Stimulated activated naive CD8-positive, alpha-beta T cell treated with anti-CD3 and anti-CD28 coated beads, Interleukin-15, amount 100 ng/mL, for 72 hours (primary cell): ENCODE measurements around the gene CDHR2.
A peak's percentile ranks its signal among the peaks of the same experiment; 100 is the strongest.
"Not testable (repeated sequence)": the region's sequence is repeated elsewhere in the genome, so short reads cannot be mapped to it uniquely, and the experiment has no call there.

Experiments used
- ATAC-seq: fragments of 150-1000 bp; cut with Tn5 transposase; 2 replicates; pipeline ENCODE4 v1.10.0; 2021; ENCODE audit warnings: mild to moderate bottlenecking, moderate library complexity
- DNase-seq, 2 donors: peaks; one replicate each; pipeline ENCODE4 v3.0.0; 2021 to 2022
- H3K27ac Mint-ChIP-seq, 2 donors: one replicate each; pipeline ENCODE4 v1.8.0; 2022; ENCODE audit warnings: mild to moderate bottlenecking in 2 of 2, mixed read lengths in 2 of 2, moderate library complexity in 2 of 2
- H3K27me3 Mint-ChIP-seq: one replicate; pipeline ENCODE4 v1.8.0; 2022; ENCODE audit warnings: mixed read lengths
- H3K4me1 Mint-ChIP-seq: one replicate; pipeline ENCODE4 v1.8.0; 2022; ENCODE audit warnings: mild to moderate bottlenecking, mixed read lengths
- H3K4me3 Mint-ChIP-seq, 2 donors: one replicate each; pipeline ENCODE4 v1.8.0; 2022; ENCODE audit warnings: mild to moderate bottlenecking in 2 of 2, mixed read lengths in 2 of 2, moderate library complexity in 1 of 2
- H3K9me3 Mint-ChIP-seq, 2 donors: one replicate each; pipeline ENCODE4 v1.8.0; 2022; ENCODE audit warnings: mixed read lengths in 2 of 2

CDHR2 gene

DNA sequence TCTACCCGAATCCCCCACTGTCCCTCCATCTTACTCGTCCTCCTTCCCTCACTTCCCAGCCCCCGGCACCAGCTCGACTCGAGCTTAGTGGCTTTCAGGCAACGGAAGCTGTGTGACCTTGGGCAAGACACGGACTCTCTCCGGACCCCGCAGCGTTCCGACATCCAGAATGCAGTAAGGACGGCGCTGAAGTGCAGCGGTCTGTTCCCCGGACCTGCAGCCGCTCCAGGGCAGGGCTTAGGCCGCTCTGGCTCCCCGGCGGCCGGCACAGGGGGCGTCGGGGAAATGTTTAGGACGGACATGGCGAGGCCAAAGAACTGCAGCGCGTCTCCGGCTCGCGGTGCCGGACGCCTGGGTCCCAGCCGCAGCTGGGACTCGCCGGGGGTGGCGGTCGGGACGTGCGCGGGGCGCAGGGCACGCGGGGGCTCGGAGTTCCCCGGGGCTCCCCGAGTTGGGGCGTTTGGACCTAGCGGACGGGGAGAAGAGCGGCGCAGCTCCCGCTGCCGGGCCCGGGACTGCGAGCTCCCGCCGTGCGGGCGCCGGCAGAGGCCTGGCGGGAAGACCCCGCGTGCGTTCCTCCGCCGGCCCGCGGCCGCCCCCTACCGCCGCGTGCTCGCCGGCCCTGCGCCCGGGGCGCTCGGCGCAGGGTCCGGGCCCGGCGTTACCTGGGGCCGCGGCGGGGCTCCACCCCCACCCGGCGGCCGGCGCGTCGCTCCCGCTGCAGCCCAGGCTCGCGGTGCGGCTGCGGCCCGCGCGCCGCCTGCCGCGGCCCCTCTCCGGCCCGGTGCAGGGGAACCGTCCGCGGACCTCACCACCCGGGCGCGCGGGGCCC, 6.3 kb upstream of the CDHR2 start:
- Mint-ChIP-seq H3K9me3 (no peaks in the 10 kb centered on the region), H3K27me3 (no peaks in the 10 kb centered on the region), H3K27ac (peak overlapping the region; percentile 81 to 93), H3K4me1 (peaks cover 84% of the 10 kb centered on the region), H3K4me3 (peak overlapping the region; percentile 90 to 96)
- peak; percentile 57 for ATAC-seq
- DNase-seq: peak; percentile 58 to 64

DNA sequence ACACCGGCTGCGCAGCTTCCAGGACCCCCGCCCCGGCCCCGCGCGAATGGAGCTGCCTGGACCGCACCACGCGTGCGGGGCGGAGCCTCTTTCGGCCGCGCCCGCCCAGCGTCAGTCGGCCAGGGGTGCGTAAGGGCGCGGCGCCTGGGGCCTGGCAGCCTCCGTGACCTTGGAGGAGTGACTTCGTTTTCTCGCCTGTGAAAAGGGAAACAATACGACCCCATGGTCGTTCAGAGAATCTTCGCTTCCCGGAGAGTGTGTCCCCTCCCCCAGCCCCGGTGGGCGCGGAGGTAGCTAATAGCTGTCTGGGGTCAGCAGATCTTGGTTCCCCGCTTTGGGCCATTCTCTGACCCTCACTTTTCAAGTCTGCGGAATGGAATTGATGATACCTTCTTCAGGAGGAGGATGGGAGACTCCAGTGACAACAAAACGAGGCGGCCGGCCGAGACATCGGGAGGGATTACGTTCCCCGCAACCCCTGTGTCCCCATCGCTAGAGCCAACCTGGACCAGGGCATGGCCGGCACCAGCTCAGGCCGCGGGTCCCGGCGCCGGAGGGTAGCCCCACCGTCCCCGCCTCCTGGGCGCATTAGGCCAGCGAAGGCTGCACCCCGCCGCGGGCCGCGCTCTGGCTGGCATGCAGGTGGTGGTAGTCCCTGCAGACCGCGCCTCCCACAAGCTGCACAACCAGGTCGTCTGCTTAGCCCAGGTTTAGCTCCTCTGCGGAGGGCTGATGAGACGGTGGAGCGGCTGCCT, 5.5 kb upstream of the CDHR2 start:
- Mint-ChIP-seq H3K27me3 (no peaks in the 10 kb centered on the region), H3K4me1 (peaks cover 82% of the 10 kb centered on the region), H3K27ac (peak overlapping the region; percentile 80 to 93), H3K9me3 (no peaks in the 10 kb centered on the region), H3K4me3 (peak overlapping the region; percentile 90 to 96)
- DNase-seq (peak; percentile 83 to 84), ATAC-seq (peak; percentile 79)

DNA sequence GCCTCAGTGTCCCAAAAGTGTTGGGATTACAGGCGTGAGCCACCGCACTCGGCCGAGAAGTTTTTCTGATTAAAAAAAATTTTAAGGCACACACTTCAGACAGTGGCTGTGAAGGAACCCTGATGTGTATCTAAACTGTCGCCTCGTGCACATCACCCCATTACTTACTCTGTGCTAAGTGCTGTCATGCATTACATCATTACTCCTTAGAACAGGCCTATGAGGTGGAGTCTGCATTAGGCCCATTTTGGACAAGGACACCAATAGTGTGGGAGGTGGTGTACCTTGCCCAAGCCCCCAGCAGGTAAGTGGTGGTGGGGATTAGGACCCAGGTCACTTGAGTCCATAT, 3.8 kb upstream of the CDHR2 start:
- no peak for DNase-seq
- Mint-ChIP-seq H3K27ac (no peak overlapping the region), H3K4me1 (peaks cover 76% of the 10 kb centered on the region), H3K9me3 (no peaks in the 10 kb centered on the region), H3K4me3 (no peak overlapping the region), H3K27me3 (no peaks in the 10 kb centered on the region)
- ATAC-seq: no peak

DNA sequence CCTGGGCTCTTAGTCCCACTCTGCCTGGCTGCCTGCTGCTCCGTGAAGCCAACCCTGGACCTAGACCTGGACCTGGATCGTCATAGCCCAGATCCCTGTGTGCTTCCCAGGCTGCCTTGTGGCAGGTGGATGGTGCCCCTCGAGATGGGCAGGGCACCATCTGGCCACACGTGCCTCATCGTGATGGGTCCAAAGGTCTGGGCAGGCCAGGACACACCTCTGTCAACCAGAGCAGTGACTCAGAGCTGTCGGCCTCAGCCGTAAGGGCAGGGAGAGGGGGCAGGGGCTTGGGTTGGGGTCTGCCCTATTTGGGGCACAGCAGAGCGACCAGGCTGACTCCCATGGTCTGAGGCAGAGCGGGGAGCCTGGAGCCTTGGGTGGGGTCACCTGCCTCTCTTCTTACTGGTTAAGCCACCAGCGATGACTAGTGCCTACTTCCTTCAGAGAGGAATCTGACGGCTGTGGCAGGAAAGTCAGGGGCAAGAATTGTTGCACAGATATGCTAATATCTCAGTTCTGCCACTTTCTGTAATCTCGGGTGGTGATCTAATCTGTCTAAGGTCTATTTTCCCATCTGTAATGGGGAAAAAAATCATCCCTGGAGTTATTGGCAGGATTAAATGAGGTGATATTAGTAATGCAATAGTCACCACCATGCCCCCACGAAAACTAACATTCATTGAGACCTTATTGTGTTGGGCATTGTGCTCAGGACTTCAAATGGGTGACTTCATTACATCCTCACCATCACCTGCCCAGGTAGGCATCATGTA, 3.2 kb upstream of the CDHR2 start:
- no peak for ATAC-seq
- DNase-seq: no peak
- Mint-ChIP-seq H3K4me1 (peaks cover 76% of the 10 kb centered on the region), H3K4me3 (no peak overlapping the region), H3K27me3 (no peaks in the 10 kb centered on the region), H3K27ac (no peak overlapping the region), H3K9me3 (no peaks in the 10 kb centered on the region)

DNA sequence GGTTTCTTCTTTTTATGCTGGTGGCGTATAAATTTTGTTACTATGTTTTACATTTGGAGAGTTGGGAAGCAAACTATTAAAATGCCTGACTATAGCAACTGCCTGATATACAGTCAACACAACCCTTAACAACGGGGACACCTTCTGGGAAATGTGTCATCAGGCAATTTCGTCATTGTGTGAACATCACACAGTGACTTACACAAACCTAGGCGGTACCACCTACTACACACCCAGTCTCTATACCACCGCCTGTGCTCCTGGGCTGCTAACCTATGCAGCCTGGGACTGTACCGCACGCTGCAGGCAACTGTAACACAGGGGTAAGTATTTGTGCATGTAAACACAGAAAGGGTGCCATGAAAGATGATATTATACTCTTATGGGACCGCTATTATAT, 1.3 kb upstream of the CDHR2 start:
- DNase-seq (no peak), ATAC-seq (no peak)
- Mint-ChIP-seq H3K4me3 (no peak overlapping the region), H3K9me3 (no peaks in the 10 kb centered on the region), H3K27ac (peak overlapping the region in 1 of 2 donors; percentile 9), H3K4me1 (peaks cover 71% of the 10 kb centered on the region), H3K27me3 (no peaks in the 10 kb centered on the region)

DNA sequence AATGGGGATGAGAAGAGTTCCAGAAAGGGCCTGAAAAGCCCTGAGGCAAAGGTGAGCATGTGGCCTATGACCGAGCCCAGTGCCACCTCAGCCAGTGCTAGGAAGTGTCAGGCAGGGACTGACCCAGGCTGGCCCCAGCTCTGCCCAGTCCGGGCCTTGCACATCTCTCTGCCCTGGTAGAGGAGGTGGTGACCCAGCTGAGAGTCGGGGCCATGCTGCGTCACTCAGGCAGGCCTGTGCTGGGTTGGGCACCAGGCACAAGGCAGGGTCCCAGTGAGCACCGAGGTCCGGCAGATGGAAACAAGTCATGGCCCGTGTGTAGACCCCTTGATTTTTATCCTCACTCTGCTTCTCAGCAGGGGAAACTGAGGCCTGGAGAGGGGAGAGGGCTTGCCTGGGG, 729 bp downstream of the CDHR2 start:
- Mint-ChIP-seq H3K27me3 (no peaks in the 10 kb centered on the region), H3K4me1 (peaks cover 78% of the 10 kb centered on the region), H3K9me3 (no peaks in the 10 kb centered on the region), H3K27ac (no peak overlapping the region), H3K4me3 (peak overlapping the region in 1 of 2 donors; percentile 76)
- DNase-seq (no peak), ATAC-seq (no peak)

DNA sequence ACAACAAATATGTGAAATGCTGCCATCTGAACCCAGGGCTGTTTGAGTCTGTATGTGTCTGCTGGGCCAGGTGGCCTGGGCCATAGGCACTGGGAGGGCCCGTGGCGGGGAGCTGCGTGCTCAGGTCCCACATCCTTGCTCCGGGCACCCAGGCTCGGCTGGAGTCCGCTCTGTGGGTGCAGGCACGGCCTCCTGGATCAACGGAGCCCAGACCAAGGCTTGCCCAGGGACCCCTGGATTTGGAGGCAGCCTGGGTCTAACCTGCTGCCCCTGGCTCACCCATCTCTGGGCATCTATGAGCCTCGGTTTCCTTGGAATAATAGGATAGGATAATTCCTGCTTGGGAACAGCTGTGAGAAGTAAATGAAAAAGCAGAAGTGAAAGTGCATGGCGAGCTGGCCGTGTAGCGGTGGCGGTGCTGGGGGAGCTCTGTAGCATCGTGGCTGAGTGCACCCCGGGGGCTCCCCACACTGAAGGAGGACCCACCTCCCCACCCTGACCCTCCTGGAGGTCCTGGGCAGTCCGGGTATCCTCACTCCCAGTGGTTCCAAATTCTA, 1.2 kb downstream of the CDHR2 start:
- ATAC-seq (peak; percentile 38), DNase-seq (no peak)
- no peaks in the 10 kb centered on the region for H3K27me3 Mint-ChIP-seq
- H3K4me3 Mint-ChIP-seq: peak overlapping the region; percentile 60 to 76
- peak overlapping the region; percentile 69 to 89 for H3K27ac Mint-ChIP-seq
- H3K9me3 Mint-ChIP-seq: no peaks in the 10 kb centered on the region
- peaks cover 79% of the 10 kb centered on the region for H3K4me1 Mint-ChIP-seq

DNA sequence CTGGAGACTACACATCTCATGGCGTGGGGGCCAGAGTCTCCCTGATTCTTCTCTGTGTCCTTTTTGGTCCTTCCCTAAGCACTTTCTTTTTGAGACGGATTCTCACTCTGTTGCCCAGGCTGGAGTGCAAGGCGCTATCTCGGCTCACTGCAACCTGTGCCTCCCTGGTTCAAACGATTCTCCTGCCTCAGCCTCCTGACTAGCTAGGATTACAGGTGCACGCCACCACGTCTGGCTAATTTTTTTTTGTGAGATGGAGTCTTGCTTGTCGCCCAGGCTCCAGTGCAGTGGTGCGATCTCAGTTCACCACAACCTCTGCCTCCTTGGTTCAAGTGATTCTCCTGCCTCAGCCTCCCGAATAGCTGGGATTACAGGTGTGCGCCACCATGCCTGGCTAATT, 1.8 kb downstream of the CDHR2 start:
- Mint-ChIP-seq H3K4me3 (peak overlapping the region; percentile 60 to 76), H3K4me1 (peaks cover 79% of the 10 kb centered on the region), H3K27ac (peak overlapping the region; percentile 69 to 74)
- DNase-seq, H3K27me3 Mint-ChIP-seq, ATAC-seq, H3K9me3 Mint-ChIP-seq: not testable (repeated sequence)

DNA sequence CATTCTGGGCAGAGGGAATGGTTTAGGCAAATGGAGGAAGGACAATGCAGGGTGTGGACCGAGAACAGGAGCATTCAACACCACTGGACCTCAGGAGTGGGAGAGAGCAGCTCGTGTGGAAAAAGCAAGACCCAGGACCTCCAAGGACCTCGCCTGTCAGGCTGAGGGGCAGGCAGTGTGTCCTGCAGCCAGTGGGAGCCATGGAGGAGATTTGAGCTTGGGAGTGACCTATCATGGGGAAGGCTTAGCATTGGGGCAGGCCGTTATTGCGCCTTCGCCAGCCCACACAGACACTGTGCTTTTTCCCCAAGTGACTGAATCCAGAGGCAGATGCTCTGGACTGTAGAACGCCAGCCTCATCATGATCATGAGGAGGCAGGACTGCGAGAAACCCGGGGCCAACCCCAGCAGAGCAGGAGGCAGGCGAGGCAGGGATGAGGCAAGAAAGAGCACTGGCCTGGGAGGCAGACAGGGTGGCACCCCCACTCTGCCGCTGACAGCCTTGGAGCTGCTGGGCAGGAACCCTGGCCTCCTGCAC, 3.3 kb downstream of the CDHR2 start:
- ATAC-seq (no peak), DNase-seq (no peak)
- Mint-ChIP-seq H3K9me3 (no peaks in the 10 kb centered on the region), H3K4me1 (peaks cover 84% of the 10 kb centered on the region), H3K27me3 (no peaks in the 10 kb centered on the region), H3K27ac (no peak overlapping the region), H3K4me3 (no peak overlapping the region)

DNA sequence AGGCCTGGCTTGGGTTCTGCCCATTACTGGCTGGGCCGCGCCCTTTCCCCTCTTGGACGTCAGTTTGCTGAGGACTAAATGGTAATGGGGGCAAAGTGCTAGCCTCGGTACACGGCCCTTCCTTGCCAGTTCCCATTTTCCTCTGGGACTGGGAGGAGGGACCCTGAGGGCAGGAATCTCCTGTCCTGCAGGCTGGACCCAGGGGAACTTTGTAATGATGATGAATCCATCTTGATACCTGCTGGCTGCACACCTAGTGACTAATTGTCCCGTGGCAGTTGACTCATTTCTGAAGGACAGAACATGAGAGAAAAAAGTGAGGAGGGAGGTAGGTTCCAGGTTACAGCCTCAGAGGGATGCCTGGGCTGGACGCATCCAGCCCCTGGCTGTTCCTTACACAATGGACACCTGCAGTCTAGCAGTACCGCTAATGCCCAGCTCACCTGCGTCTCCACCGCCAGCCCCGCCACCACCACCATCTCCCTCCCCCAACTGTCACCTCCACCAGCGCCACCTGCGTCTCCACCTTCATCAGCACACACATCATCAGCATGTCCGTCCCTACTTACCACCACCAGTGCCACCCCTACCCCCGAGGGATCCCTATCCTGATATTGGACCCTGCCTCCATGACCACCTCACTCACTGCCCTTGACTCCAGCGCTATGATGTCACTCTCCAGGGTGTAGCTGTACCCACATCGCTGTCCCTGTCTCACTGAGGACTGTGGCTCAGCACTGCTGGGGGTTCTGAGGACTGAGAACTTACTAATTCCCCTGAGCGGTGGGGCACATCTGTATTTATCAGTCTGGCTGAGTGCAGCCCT, 4.3 kb downstream of the CDHR2 start:
- Mint-ChIP-seq H3K27ac (peak overlapping the region in 1 of 2 donors; percentile 51), H3K4me3 (no peak overlapping the region), H3K4me1 (peaks cover 74% of the 10 kb centered on the region), H3K27me3 (no peaks in the 10 kb centered on the region), H3K9me3 (no peaks in the 10 kb centered on the region)
- ATAC-seq: peak; percentile 53
- DNase-seq: no peak

DNA sequence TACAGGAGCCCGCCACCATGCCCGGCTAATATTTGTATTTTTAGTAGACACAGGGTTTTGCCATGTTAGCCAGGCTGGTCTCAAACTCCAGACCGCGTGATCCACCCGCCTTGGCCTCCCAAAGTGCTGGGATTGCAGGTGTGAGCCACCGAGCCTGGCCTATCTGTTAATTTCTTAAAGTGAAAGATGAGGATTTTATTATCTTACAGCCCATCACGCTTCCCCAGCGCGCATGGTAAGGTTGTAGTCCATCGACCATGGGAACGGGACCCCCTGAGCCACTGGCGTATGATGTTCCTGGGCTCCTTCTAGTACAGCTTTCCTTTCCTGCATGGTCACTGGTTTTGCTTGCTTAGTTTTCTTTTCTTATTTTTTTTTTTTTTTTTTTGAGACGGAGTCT, 8.7 kb downstream of the CDHR2 start:
- Mint-ChIP-seq H3K4me1 (peaks cover 80% of the 10 kb centered on the region), H3K4me3 (no peak overlapping the region)

DNA sequence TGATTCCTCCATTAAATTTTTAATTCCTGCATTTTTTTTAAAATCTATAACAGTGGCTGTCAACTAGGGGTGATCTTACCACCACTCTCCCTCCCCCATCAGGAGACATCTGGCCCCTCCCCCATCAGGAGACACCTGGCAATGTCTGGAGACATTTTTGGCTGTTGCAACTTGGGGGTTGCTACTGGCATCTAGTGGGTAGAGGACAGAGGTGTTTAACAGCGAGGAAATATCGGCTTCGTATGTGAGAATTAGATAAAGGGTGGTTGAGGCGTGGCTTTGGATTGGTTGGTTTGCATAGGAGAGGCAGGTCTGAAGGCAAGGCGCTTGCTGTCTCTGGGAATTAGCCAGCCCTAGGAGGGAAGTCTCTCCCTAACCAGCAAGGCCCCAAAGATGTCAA, 10.5 kb downstream of the CDHR2 start:
- DNase-seq: no peak
- H3K4me3 Mint-ChIP-seq: peak overlapping the region in 1 of 2 donors; percentile 32
- no peak overlapping the region for H3K27ac Mint-ChIP-seq

More for the DNA sequence above, 8.7 kb downstream of the CDHR2 start:
- ATAC-seq (no peak), DNase-seq (no peak)
- Mint-ChIP-seq H3K9me3 (no peaks in the 10 kb centered on the region), H3K27me3 (no peaks in the 10 kb centered on the region), H3K27ac (no peak overlapping the region)

DNA sequence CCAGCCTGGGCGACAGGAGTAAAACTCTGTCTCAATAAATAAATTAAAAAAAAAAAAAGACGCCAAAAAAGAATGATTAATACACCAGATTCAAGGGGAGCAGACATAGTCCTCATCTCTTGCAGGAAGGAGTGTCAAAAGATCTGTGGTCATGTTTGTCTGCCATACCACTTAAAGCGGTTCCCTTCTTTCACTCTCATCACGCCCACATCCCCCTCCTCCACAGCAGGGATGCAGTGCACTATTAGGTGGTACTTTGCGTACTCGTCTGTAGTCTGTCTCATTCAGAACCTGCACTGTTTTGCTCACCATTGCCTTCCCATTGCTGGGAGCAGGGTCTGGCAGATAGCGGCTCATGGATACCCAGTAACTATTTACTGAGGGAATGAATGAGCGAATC, 11.2 kb downstream of the CDHR2 start:
- ATAC-seq (peak; percentile 90), DNase-seq (peak; percentile 42 to 61)
- Mint-ChIP-seq H3K4me1 (peaks cover 55% of the 10 kb centered on the region), H3K4me3 (peak overlapping the region in 1 of 2 donors; percentile 39), H3K27me3 (no peaks in the 10 kb centered on the region), H3K9me3 (no peaks in the 10 kb centered on the region), H3K27ac (peak overlapping the region in 1 of 2 donors; percentile 23)

More for the DNA sequence above, 10.5 kb downstream of the CDHR2 start:
- Mint-ChIP-seq H3K27me3 (no peaks in the 10 kb centered on the region), H3K4me1 (peaks cover 62% of the 10 kb centered on the region), H3K9me3 (no peaks in the 10 kb centered on the region)
- ATAC-seq: peak; percentile 38

DNA sequence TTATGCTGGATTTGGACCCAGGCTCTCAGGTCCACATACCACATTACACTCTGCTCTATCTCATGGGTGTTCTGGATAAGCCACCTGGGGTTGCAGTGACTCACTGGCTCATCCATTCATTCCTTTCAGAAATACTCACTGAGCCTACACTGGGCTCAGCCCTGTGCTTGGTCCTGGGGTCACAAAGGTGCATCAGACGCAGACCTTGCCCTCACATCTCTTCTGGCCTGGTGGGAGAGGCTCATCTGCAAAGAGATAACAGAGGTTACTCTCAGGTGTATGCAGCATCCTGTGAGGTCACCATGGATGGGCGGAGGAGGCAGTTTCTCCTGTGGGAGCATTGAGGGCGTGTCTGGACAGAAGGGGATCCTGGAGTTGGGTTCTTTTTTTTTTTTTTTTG, 12.1 kb downstream of the CDHR2 start:
- Mint-ChIP-seq H3K4me3 (no peak overlapping the region), H3K27ac (no peak overlapping the region), H3K9me3 (no peaks in the 10 kb centered on the region), H3K4me1 (peaks cover 46% of the 10 kb centered on the region), H3K27me3 (no peaks in the 10 kb centered on the region)
- ATAC-seq: no peak
- no peak for DNase-seq
